Colonic mucosa (tissue), 4 donors: ENCODE data around the gene NCKAP1. TPM values are rescaled to one million over a fixed set of nuclear protein-coding genes. Genes with fewer than 3 reads are reported as not detected.

Source experiments
- DNase-seq: peaks from one replicate; pipeline ENCODE4 v3.0.0-alpha.2; 2020
- H3K27ac ChIP-seq: fragments of 200-600 bp; one replicate; pipeline ENCODE4 v1.8.0; 2021
- H3K27me3 ChIP-seq: fragments of 200-600 bp; one replicate; pipeline ENCODE4 v1.8.0; 2021
- H3K36me3 ChIP-seq: fragments of 200-600 bp; one replicate; pipeline ENCODE4 v1.8.0; 2021
- H3K4me1 ChIP-seq: fragments of 200-600 bp; one replicate; pipeline ENCODE4 v1.8.0; 2021; ENCODE audit warnings: mild to moderate bottlenecking
- H3K4me3 ChIP-seq: fragments of 200-600 bp; one replicate; pipeline ENCODE4 v1.8.0; 2021
- H3K9ac ChIP-seq, 2 donors: one replicate each; pipeline ENCODE4 v1.7.0; 2013; ENCODE audit warnings: control low read depth in 2 of 2, low read depth in 2 of 2, low read length in 2 of 2
- H3K9me3 ChIP-seq: fragments of 200-600 bp; one replicate; pipeline ENCODE4 v1.8.0; 2021
- CTCF ChIP-seq: fragments of 200-600 bp; IDR thresholded peaks from one replicate; pipeline ENCODE4 v1.8.0; 2022; ENCODE audit warnings: antibody characterized with exemption, mild to moderate bottlenecking
- intact Hi-C: fragments of 100-400 bp; cut with DNase I; formaldehyde crosslinking; loops from one replicate; pipeline ENCODE4 v1.14.1; 2022
- total RNA-seq, 2 donors: library from RNA; stranded (reverse); fragmentation: NEBNext Ultra II Directional in 1 of 2; extraction: Animal tissue kit (Norgen Biotek cat#: 25700) in 1 of 2; gene quantifications; one replicate each; pipeline ENCODE4 v1.2.1, GENCODE V29; 2021
- donor health status: healthy.
- donor health status: DM: no; HTN: no; CAD: no.
- donor health status: DM: no; HTN: no; CAD: no.

Gene NCKAP1
- total RNA-seq, 2 donors from 2014 or later, result 105 to 133 TPM

DNA sequence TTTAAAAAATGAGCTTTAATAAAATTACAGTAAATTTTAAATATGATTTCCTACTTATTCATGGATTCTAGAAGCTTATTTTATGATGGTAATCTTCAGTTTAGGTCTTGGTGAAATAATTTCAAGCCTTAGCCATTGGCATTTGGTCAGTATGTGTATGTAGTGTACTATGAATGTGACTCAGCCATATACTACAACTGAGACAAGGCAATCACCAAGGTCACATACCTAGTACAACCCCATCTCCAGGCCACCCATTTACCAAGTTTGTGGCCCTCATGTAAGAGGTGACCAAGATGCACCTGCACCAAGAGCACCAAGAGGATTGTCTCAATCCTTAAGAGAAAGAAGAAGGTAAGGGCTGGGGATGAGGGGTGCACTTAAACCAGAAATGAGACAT is 117.0 kb downstream of the NCKAP1 start:
- no peak overlapping the region for H3K4me3 ChIP-seq
- H3K36me3 ChIP-seq, result no peaks in the 10 kb centered on the region

DNA sequence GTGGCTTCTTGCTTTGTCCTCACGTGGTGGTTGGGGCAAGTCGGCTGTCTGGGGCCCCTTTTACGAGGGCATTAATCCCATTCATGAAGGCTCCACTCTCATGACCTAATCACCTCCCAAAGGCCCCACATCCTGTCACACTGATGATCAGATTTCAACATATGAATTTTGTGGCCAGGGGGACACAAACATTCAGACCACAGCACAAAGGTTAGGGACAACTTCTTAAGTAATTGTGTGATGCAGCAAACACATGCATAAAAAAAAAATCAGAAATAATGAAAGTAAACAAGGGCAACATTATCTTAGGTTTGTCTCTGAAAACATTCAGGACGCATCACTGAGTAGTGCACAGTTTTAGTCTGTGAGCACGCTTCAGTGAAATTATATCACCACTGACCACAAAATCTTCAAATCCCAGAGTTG is 117.6 kb downstream of the NCKAP1 start:
- Histone ChIP-seq H3K4me3 (no peak overlapping the region), H3K27ac (no peak overlapping the region), H3K9me3 (no peaks in the 10 kb centered on the region), H3K4me1 (no peaks in the 10 kb centered on the region), H3K27me3 (no peaks in the 10 kb centered on the region), H3K36me3 (no peaks in the 10 kb centered on the region), H3K9ac (no peak overlapping the region)
- DNase-seq, result no peak
- TF ChIP-seq CTCF, result no peak
- intact Hi-C loops, result loop anchor here (10.0 kb wide), 1 partner anchor 54 kb away; no protein-coding TSS in a partner anchor

More for the DNA sequence above, 117.0 kb downstream of the NCKAP1 start:
- DNase-seq, result no peak
- Histone ChIP-seq H3K9ac (no peak overlapping the region), H3K27me3 (no peaks in the 10 kb centered on the region), H3K4me1 (no peaks in the 10 kb centered on the region), H3K9me3 (no peaks in the 10 kb centered on the region), H3K27ac (no peak overlapping the region)
- intact Hi-C loops, result loop anchor here (10.0 kb wide), 1 partner anchor 54 kb away; no protein-coding TSS in a partner anchor
- no peak for TF ChIP-seq CTCF

DNA sequence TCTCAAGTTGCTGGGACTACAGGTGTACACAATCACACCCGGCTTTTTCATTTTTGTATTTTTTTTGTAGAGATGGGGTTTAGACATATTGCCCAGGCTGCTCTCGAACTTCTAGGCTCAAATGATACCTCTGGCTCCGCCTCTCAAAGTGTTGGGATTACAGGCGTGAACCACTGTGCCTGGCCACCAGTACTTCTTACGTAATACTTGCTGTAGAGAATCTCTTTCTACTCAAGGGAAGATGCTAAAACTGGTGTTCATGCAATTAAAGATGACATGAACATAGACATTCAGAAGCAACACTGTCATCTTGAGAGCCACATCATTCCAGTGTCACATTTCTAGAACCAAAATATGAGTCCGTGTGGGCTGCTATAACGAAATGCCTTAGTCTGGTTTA is 118.2 kb downstream of the NCKAP1 start:
- TF ChIP-seq CTCF, result no peak
- no peaks in the 10 kb centered on the region for H3K36me3 ChIP-seq
- DNase-seq, result no peak
- H3K9ac ChIP-seq, result no peak overlapping the region
- no peak overlapping the region for H3K4me3 ChIP-seq
- no peaks in the 10 kb centered on the region for H3K4me1 ChIP-seq
- no peaks in the 10 kb centered on the region for H3K27me3 ChIP-seq
- H3K27ac ChIP-seq, result no peak overlapping the region
- H3K9me3 ChIP-seq, result no peaks in the 10 kb centered on the region
- intact Hi-C loops, result loop anchor here (10.0 kb wide), 1 partner anchor 55 kb away; no protein-coding TSS in a partner anchor

DNA sequence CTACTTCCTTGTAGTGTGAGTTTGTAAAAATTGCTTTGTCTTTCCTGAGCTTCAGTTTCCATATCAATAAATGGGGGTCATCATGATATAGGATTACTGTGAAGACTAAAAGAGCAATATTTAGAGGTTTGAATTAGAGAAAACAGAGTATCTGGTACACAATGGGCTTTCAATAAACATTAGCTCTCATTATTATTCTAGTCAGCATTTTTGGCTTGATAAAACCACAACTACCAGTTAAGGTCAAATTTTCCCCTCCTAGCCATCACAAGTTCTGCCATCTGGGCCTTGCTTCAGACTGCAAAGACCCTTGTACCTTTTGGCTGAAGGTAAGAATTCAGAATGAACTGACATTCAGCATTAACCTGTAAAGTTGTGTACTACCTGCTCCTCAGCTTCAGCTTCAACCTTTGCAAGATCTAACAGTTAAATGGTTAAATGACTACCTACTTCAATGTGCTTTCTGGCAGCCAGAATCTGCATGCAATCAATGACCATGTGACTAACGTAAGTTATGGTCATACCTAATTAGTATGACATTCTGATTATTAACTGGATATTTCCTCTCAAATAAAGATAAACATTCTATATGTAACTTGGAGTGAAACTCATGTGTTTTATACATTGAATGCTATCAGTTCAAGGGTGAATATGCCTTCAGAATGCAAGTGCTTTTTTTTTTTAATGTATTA is 119.2 kb downstream of the NCKAP1 start:
- no peaks in the 10 kb centered on the region for H3K36me3 ChIP-seq
- no peaks in the 10 kb centered on the region for H3K4me1 ChIP-seq
- no peaks in the 10 kb centered on the region for H3K27me3 ChIP-seq
- intact Hi-C loops, result no loop called here
- no peaks in the 10 kb centered on the region for H3K9me3 ChIP-seq
- H3K27ac ChIP-seq, result no peak overlapping the region
- no peak overlapping the region for H3K4me3 ChIP-seq
- H3K9ac ChIP-seq, result no peak overlapping the region
- DNase-seq, result no peak
- TF ChIP-seq CTCF, result no peak

DNA sequence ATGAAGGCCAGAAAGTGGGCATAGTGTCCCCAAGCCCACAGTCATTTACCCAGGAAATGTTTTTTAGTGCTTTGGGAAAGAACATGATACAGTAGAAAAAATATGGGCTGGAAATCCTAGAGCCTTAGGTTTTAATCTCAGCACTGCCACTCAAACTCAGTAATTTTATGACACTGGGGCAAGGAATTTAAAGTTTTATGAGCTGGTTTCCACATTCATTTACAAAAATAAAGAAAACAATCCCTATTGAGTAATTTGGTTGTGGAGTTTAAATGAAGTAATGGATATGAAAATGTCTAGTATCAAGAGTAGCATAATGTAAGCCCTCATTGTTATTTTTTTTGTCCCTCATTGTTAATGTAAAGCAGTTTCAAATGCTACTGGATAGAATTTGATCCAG is 120.3 kb downstream of the NCKAP1 start:
- intact Hi-C loops, result no loop called here
- no peaks in the 10 kb centered on the region for H3K9me3 ChIP-seq
- no peaks in the 10 kb centered on the region for H3K36me3 ChIP-seq
- H3K4me1 ChIP-seq, result no peaks in the 10 kb centered on the region
- no peak overlapping the region for H3K27ac ChIP-seq
- H3K4me3 ChIP-seq, result no peak overlapping the region
- H3K27me3 ChIP-seq, result no peaks in the 10 kb centered on the region
- no peak for TF ChIP-seq CTCF
- H3K9ac ChIP-seq, result no peak overlapping the region
- no peak for DNase-seq
